Endothelial cell of umbilical vein (primary cell): ENCODE data around the gene C5orf47. TPM values are rescaled to one million over a fixed set of nuclear protein-coding genes. Genes with fewer than 3 reads are reported as not detected.
A peak's percentile ranks its signal among the peaks of the same experiment; 100 is the strongest.

Experiments
- BruUV-seq: library from RNA; stranded (reverse); fragments of 400-500 nt; replicated peaks from 2 replicates; lab custom pipeline; 2021; lab: Mats Ljungman, UMichigan
- CTCF ChIA-PET: fragments of 300-600, 350-600 bp; sonication (Branson Sonifier 250); formaldehyde crosslinking; loops from one replicate; lab custom pipeline; 2021; ENCODE audit warnings: antibody characterized with exemption, inconsistent platforms; lab: Charles Lee
- POLR2A ChIA-PET: fragments of 300-600, 350-600 bp; sonication (Branson Sonifier 250); formaldehyde crosslinking; loops from one replicate; lab custom pipeline; 2021; ENCODE audit warnings: antibody characterized with exemption, inconsistent platforms; lab: Charles Lee
- DNase-seq: peaks from one replicate; pipeline ENCODE4 v3.0.0-alpha.2; 2011; ENCODE audit warnings: low read depth, low spot score
- FAIRE-seq: peaks from 2 replicates; lab custom pipeline; 2011; peaks lifted over from hg19 to GRCh38; lab: Jason Lieb, UNC
- H2AFZ ChIP-seq: 2 replicates; pipeline ENCODE4 v1.6.0; 2012; ENCODE audit warnings: low read depth, low read length, control low read depth, inconsistent platforms
- H3K27ac ChIP-seq: 2 replicates; pipeline ENCODE4 v1.5.1; 2011; ENCODE audit warnings: low read depth, mild to moderate bottlenecking, control low read depth, low read length, moderate library complexity; ENCODE audit not compliant: insufficient read depth
- H3K27me3 ChIP-seq, 2 experiments: 2 replicates each; pipeline versions ENCODE4 v1.6.0 to v1.6.1; 2011; ENCODE audit warnings: low read length in 2 of 2, mixed read lengths in 1 of 2; ENCODE audit not compliant: control insufficient read depth in 2 of 2, insufficient read depth in 2 of 2
- H3K36me3 ChIP-seq, 2 experiments: 2 replicates in 1 of 2; 3 replicates in 1 of 2; pipeline ENCODE4 v1.5.1; 2011; ENCODE audit warnings: low read length in 2 of 2, mild to moderate bottlenecking in 1 of 2, moderate library complexity in 1 of 2; ENCODE audit not compliant: control insufficient read depth in 2 of 2, insufficient read depth in 2 of 2; ENCODE audit errors: extremely low read depth in 1 of 2
- H3K4me1 ChIP-seq: 3 replicates; pipeline ENCODE4 v1.5.1; 2011; ENCODE audit warnings: mild to moderate bottlenecking, low read length; ENCODE audit not compliant: control insufficient read depth, insufficient read depth; ENCODE audit errors: extremely low read depth
- H3K4me2 ChIP-seq: 2 replicates; pipeline ENCODE4 v1.6.1; 2011; ENCODE audit warnings: low read length, control low read depth, mixed read lengths; ENCODE audit not compliant: insufficient read depth
- H3K4me3 ChIP-seq, 3 experiments: fragments of 200-600 bp in 1 of 3; sonication (generic), shearing (Covaris generic) in 1 of 3; replicated peaks in 1 of 3; 2 replicates each; pipeline ENCODE4 v1.5.1; 2011 to 2016; ENCODE audit warnings: control low read depth in 3 of 3, low read length in 3 of 3, mild to moderate bottlenecking in 2 of 3, inconsistent platforms in 1 of 3, low read depth in 1 of 3, moderate library complexity in 1 of 3; ENCODE audit not compliant: insufficient read depth in 1 of 3
- H3K79me2 ChIP-seq: 2 replicates; pipeline ENCODE4 v1.6.0; 2012; ENCODE audit warnings: low read length, inconsistent platforms; ENCODE audit not compliant: control insufficient read depth, insufficient read depth
- H3K9ac ChIP-seq: replicated peaks from 2 replicates; pipeline ENCODE3; 2011; ENCODE audit warnings: low read length, control low read depth; ENCODE audit not compliant: insufficient read depth; ENCODE audit errors: extremely low read depth
- H3K9me1 ChIP-seq: replicated peaks from 3 replicates; pipeline ENCODE4 v1.6.0; 2011; ENCODE audit warnings: mild to moderate bottlenecking, low read length; ENCODE audit not compliant: control insufficient read depth, insufficient read depth; ENCODE audit errors: extremely low read depth
- H3K9me3 ChIP-seq: replicated peaks from 2 replicates; pipeline ENCODE4 v1.5.1; 2012; ENCODE audit warnings: low read length, inconsistent platforms; ENCODE audit not compliant: control insufficient read depth, insufficient read depth
- H4K20me1 ChIP-seq: replicated peaks from 2 replicates; pipeline ENCODE3; 2011; ENCODE audit warnings: mild to moderate bottlenecking, low read length; ENCODE audit not compliant: control insufficient read depth, insufficient read depth; ENCODE audit errors: extremely low read depth
- JUN ChIP-seq: IDR thresholded peaks from 2 replicates; pipeline ENCODE4 v1.6.1; 2011; ENCODE audit warnings: borderline replicate concordance, low read depth; ENCODE audit not compliant: insufficient read length, insufficient read depth
- POLR2A ChIP-seq: IDR thresholded peaks from 2 replicates; pipeline ENCODE4 v1.6.1; 2012; ENCODE audit warnings: low read depth, mild to moderate bottlenecking, control low read depth, low read length
- dilution Hi-C: fragments of 300-500 bp; cut with MboI; formaldehyde crosslinking; loops from one replicate; pipeline ENCODE4 v1.15.0; 2019; ENCODE audit warnings: low sequenced_read_pairs; ENCODE audit not compliant: extremely low pct_ligation_motif_present
- intact Hi-C: fragments of 100-400 bp; cut with micrococcal nuclease; formaldehyde crosslinking; loops from one replicate; pipeline ENCODE4 v1.10.0; 2022
- polyA plus RNA-seq, 4 experiments: library from polyadenylated mRNA; depleted of rRNA in 3 of 4; stranded (reverse) in 3 of 4; unstranded in 1 of 4; fragments of >200 nt; gene quantifications; 2 replicates each; pipeline versions ENCODE4 v1.2.1 to v1.2.3, GENCODE V29; 2011 to 2012; ENCODE audit warnings: missing spikeins in 1 of 4
- total RNA-seq: library from RNA; stranded (reverse); gene quantifications from 2 replicates; pipeline ENCODE4 v1.2.3, GENCODE V29; 2021
- TF ChIP-seq, protein P1 (sequence below), 2 donors: IDR thresholded peaks; 1 replicate in 1 of 2; 2 replicates in 1 of 2; pipeline ENCODE4 v1.5.1; 2011; ENCODE audit warnings: low read length in 2 of 2, mild to moderate bottlenecking in 2 of 2, moderate library complexity in 2 of 2, control low read depth in 1 of 2, inconsistent platforms in 1 of 2, low read depth in 1 of 2; ENCODE audit not compliant: insufficient read depth in 1 of 2; ENCODE audit errors: extremely low read depth in 1 of 2

C5orf47 gene
- total and polyA plus RNA-seq, 2 donors (not counting 3 experiments of a cell fraction or from before 2014, with no cell fraction given) = not detected

DNA sequence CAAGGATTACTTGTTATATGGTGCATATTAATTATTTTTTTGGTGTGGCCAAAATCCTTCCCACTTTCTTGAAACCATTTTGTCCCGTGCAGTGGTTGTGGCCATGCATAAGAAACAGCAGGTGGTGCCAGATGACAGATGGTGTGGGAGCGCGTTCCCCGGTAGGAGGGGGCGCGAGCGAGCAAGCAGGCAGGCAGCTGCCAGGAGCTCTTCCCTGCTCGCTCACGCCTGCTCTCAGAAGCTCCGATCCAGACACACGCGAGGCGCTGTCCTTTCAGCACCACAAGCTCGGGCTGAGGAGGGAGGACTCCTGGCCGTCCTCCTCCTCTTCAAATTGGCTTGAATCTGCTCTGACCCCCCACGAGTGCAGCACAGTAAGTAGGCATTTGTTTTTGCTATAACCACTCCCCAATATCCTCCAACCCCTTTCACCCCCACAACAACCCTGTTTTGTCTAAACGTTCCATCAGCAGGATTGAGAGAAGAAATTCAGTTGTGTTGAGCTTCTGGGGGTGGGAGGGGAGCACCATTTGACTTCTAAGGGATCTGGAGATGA is 56.6 kb downstream of the C5orf47 start, which contains the start of gene NSG2:
Gene NSG2 (plus strand): TSS at position 237 of the 556 bp plus-strand sequence. CDS start 1,050 bp downstream, outside the sequence.
- no peaks in the 10 kb centered on the region for H3K27me3 ChIP-seq
- FAIRE-seq = no peak
- ChIA-PET CTCF (interaction anchor here (1.0 kb wide), 1 partner anchor 266 kb away, joined by 3 read pairs; no protein-coding TSS in a partner anchor), POLR2A (no interaction called here)
- no peaks in the 10 kb centered on the region for H3K4me1 ChIP-seq
- no peak within 1 kb of the TSS for H2AFZ ChIP-seq
- no peaks in the 10 kb centered on the region for H4K20me1 ChIP-seq
- no TSS peak for BruUV-seq
- H3K9me1 ChIP-seq = no peaks in the 10 kb centered on the region
- intact Hi-C loops = loop anchor here (1.0 kb wide), 1 partner anchor 267 kb away; no protein-coding TSS in a partner anchor
- dilution Hi-C loops = no loop called here
- H3K36me3 ChIP-seq = no peaks in the 10 kb centered on the region
- H3K9me3 ChIP-seq = peaks cover 2% of the 10 kb centered on the region
- TF ChIP-seq, protein P1, sequence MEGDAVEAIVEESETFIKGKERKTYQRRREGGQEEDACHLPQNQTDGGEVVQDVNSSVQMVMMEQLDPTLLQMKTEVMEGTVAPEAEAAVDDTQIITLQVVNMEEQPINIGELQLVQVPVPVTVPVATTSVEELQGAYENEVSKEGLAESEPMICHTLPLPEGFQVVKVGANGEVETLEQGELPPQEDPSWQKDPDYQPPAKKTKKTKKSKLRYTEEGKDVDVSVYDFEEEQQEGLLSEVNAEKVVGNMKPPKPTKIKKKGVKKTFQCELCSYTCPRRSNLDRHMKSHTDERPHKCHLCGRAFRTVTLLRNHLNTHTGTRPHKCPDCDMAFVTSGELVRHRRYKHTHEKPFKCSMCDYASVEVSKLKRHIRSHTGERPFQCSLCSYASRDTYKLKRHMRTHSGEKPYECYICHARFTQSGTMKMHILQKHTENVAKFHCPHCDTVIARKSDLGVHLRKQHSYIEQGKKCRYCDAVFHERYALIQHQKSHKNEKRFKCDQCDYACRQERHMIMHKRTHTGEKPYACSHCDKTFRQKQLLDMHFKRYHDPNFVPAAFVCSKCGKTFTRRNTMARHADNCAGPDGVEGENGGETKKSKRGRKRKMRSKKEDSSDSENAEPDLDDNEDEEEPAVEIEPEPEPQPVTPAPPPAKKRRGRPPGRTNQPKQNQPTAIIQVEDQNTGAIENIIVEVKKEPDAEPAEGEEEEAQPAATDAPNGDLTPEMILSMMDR (IDR thresholded peaks at IDR 0.05; ENCODE audit: extremely low read depth in 1 of 2, insufficient read depth in 1 of 2, low read depth in 1 of 2, low read length in 2 of 2) = peak in 1 of 2 donors; percentile 9
- no peak for TF ChIP-seq POLR2A
- DNase-seq = peak; percentile 24
- no peak within 1 kb of the TSS for H3K4me3 ChIP-seq
- H3K79me2 ChIP-seq = no peaks in the 10 kb centered on the region
- H3K9ac ChIP-seq = no peak within 1 kb of the TSS
- no peak within 1 kb of the TSS for H3K27ac ChIP-seq
- H3K4me2 ChIP-seq = no peak within 1 kb of the TSS

DNA sequence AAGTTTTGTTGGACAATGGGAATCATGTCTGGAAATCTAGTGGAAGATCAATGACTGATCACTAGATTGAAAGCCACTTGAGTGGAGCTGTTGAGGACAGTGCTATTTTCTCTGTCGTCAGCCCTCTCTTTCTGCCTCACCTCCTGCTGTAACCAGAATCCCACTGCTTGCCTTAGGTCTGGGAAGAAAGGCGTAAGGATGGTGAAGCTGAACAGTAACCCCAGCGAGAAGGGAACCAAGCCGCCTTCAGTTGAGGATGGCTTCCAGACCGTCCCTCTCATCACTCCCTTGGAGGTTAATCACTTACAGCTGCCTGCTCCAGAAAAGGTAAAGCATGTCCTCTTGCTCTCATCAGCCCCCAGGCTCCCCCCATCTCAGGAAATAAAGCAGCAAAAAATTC is 57.6 kb downstream of the C5orf47 start:
- no peaks in the 10 kb centered on the region for H3K9me1 ChIP-seq
- DNase-seq (no peak), FAIRE-seq (no peak)
- no peak overlapping the region for H2AFZ ChIP-seq
- no peaks in the 10 kb centered on the region for H3K27me3 ChIP-seq
- H3K36me3 ChIP-seq = no peaks in the 10 kb centered on the region
- intact Hi-C loops (no loop called here), dilution Hi-C loops (no loop called here)
- peaks cover 2% of the 10 kb centered on the region for H3K9me3 ChIP-seq
- no peaks in the 10 kb centered on the region for H3K79me2 ChIP-seq
- no TSS peak for BruUV-seq
- no peak overlapping the region for H3K4me2 ChIP-seq
- POLR2A ChIA-PET = no interaction called here
- CTCF ChIA-PET = no interaction called here
- H3K4me1 ChIP-seq = no peaks in the 10 kb centered on the region
- H4K20me1 ChIP-seq = no peaks in the 10 kb centered on the region
- H3K9ac ChIP-seq = no peak overlapping the region
- no peak overlapping the region for H3K4me3 ChIP-seq
- no peak for TF ChIP-seq JUN
- no peak overlapping the region for H3K27ac ChIP-seq
